Measurements from ENCODE around the gene ENTPD3.
"Not testable (repeated sequence)": the region's sequence is repeated elsewhere in the genome, so short reads cannot be mapped to it uniquely, and the experiment has no call there.

Gene ENTPD3

DNA sequence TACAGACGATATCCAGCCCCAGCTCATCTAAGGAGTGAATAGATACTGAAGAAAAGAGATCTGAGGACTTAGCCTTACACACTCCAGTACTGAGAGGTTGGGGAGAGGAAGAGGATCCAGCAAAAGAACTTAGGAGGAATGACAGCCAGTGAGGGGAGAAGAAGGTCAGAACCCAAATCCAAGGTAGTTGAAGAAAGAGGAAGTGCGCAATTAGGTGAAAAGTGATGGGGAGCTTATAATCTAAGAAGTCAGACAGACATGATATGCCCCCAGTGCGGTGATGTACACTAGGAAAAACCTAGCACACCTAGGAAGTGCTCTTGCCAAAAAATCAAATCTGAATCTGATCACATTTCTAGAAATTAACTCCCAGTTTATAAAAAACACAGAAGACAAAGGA, 20.6 kb downstream of the ENTPD3 start:
- DNase-seq, result no peak

DNA sequence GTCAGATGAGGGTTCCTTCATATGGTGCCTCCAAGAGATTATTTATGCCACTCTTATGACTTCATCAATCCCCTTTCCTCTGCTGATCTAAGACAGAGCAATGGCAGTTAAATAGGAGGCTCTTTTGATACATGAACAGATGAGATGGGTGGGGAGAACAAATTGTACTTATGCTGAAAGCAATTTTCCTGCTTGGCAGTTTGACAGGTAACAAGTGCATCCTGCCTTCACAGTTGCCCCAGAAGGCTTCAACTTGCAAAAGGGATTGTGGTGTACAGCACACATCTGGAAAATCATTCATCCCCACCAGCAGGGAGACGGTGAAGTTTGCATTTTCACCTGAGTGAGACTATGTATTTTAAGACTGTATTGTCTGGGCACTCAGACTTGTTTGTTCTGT, 27.3 kb downstream of the ENTPD3 start:
- no peak for DNase-seq

DNA sequence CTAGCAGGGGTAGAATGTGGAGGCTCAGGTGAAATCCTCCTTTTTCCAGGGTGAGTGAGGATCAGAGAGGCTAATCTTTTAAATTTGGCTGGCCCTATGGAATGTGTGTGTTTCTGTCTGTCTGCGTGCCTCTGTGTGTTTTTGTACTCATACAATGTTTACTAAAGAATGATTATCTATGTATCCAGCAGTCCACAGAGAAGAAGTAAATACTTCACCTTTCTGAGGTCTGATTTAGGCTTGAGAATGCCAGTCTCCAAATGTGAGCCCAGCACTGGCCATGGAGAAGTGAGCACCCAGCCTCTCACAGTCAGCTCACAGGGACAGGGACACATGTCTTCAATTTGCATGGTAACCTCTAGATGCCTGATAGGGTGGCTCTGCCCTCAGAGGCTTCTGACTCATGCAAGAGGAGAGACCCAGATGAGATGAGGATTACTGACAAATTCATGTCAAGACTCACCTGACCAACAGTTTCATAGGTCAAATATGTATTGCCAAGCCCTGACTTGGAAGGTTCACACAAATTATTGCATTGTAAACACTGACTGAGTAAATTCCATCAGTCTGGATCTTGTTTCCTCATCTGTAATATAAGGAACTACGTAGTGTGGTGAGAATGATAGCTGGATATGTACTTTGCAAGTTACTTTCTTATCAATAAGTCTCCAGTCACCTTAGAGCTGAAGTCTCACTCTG, 31.0 kb downstream of the ENTPD3 start:
- DNase-seq, result peak; percentile 8

DNA sequence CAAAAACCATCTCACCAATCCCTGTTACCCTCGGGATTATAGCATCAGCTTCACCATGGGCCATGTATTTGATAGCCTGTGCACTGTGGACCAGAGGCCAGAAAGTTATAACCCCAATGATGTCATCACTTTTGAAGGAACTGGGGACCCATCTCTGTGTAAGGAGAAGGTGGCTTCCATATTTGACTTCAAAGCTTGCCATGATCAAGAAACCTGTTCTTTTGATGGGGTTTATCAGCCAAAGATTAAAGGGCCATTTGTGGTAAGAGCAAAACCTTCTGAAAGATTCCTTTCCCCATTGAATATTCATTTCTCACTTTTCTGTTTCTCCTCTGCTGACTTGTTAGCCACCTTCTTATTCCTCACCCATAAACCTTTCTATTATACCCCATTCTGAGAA, 35.9 kb downstream of the ENTPD3 start:
- DNase-seq, result no peak

DNA sequence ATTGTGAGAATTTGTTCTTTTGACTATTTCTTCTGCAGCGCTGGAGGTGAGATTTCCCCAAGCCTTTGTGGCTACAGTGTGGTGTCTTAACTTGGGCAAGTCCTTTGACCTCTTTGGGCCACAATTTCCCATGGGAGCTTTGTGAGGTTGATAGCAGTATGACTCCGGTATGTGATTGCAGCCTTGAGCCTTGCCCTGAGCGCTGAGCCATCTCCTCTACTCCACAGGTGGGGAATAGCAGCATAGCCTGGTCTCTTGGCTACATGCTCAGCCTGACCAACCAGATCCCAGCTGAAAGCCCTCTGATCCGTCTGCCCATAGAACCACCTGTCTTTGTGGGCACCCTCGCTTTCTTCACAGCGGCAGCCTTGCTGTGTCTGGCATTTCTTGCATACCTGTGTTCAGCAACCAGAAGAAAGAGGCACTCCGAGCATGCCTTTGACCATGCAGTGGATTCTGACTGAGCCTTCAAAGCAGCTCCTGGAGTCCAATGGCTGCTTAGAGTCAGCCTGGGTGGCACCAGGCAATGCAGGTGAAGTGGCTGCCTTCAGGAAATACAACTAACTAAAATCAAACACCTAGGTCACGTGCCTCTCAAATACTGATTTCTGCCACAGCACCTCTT, 40.2 kb downstream of the ENTPD3 start:
- DNase-seq, result no peak

DNA sequence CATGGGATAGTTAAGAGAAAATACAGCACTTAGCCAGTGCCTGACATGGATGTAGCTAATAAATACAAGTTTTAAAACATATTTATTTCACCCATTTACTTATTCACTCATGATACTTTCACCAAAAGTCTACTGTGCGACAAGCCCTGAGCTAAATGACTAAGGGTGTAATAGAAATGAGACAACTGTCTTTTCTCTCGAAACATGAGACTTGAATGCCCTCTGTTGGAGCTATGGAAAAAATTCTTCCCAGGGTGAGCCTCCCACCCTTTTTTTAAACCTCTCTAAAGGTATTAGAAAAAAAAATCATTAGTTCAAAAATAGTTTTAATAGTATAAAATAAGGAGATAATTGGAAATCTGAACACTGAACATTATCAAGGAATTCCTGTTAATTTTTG, 45.8 kb downstream of the ENTPD3 start:
- DNase-seq, result no peak

DNA sequence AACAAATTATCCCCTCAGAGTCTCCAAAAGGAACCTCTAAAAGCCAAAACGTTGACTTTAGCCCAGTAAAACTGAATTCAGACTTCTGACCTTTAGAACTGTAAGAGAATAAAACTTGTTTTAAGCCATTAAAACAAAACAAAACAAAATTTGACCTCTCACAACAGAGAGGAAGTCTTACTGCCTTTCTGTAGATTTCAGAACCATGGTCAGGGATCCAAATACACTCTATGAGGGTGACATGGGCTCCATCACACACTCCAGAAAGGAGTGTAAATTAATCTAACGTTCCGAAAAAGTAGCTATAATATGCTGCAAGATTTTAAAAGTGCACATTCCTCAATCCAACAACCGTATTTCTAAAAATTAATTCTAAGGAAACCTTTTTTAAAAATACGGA, 50.9 kb downstream of the ENTPD3 start:
- no peak for DNase-seq

DNA sequence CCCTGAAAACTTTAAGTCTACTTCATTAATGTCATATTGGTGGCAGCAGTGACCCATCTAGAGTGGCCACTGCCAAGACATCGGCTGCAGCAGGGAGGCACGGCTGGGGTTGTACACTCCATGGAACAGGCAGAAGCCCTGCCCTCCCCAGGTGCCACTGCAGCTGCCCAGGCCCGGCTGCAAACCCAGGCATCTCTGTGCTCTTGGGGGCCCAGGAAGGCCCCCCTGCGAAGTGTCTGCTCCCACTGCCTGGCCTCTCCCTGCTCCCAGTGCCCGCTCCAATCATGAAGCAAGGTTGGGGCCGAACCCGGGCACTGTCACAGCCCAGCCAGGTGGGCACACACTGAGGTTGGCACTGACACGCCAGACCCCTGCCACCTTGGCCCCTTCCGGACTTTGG, 58.1 kb downstream of the ENTPD3 start:
- DNase-seq, result no peak

DNA sequence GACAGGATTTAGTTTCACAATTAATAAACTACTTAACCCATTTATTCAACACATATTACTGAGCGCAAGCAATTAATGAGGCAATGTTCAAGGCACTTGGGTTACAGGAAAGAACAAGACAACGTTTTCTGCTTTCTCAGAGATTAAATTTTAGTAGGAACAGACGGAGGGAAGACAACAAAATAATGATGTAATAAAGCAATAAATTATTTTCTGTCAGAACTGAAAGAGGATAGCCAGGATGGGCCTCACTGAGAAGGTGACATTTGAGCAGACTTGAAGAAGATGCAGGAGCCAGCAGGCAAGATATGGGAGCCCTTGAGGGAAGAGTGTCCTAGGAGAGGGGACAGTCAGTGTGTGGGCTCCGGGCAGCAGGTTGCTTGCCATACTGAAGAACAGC, 58.9 kb downstream of the ENTPD3 start:
- DNase-seq, result no peak

DNA sequence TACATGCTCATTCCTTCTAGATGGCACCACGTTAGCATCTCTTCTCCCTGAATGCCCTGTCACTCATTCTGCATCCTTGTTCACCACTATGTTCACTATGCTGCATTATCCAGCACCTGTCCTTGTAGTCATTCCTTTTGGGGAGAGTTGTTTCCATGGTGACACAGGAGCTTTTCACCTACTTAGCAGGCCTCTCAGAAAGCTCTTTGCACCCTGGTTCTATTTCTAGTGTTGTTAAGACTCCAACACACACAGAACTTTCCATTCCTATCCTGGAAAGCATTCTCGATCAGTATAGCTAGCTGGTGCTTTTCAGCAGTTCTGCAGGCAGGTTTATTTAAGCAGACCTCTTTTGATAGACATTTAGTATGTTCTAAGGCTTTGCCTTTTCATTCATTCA, 63.5 kb downstream of the ENTPD3 start:
- DNase-seq, result no peak

DNA sequence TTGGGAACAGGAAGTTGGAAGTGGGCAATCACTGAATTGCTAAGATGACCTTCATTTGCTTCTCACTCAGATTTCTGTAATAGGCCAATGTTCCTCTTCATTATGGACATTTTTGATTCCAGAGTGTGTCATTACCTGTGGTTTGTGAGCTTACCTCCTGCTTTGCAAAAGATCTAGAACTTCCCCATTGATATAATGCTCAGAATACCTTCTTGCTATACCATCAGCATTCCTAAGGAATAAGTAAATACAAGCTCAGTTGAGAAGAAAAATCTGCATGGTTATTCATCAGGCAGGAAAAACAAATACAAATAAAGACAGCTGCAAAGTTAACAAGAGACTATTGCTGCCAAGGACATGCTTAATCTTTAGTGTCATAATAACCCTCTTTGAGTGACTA, 64.6 kb downstream of the ENTPD3 start:
- no peak for DNase-seq

DNA sequence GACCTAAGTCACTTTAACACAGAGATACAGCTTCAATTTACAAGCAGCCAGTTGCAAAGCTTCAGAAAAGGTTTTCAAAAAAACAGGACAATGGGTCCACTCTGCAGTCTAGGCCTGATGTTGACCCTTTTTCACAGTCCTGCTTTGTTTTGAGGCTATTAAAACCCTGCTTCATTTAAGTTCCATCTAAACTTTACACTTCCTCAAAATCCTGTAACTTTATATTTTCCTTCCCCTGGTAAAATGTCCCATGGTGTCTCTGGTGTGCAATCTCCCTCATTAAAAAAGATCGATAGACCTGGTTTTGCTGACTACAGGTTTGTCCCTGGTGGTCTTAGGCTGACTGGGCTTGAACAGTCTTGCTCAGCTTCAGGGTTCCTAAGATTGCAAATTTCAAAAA, 65.1 kb downstream of the ENTPD3 start:
- no peak for DNase-seq

DNA sequence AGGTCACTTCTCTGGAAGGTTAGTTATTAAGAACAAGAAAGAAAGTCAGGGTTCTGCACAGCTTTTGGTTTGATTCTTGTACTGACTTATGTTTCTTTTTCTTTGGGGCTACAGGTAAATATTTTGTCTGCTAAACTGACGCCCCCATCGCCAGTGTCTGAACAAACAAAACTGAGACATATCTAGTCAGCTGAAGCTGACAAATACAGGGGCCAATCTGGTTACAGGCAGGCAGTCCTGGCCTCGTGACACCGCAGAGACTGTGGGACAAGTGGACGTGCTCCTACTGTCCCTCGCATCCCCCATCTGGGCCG, 65.5 kb downstream of the ENTPD3 start:
- no peak for DNase-seq

DNA sequence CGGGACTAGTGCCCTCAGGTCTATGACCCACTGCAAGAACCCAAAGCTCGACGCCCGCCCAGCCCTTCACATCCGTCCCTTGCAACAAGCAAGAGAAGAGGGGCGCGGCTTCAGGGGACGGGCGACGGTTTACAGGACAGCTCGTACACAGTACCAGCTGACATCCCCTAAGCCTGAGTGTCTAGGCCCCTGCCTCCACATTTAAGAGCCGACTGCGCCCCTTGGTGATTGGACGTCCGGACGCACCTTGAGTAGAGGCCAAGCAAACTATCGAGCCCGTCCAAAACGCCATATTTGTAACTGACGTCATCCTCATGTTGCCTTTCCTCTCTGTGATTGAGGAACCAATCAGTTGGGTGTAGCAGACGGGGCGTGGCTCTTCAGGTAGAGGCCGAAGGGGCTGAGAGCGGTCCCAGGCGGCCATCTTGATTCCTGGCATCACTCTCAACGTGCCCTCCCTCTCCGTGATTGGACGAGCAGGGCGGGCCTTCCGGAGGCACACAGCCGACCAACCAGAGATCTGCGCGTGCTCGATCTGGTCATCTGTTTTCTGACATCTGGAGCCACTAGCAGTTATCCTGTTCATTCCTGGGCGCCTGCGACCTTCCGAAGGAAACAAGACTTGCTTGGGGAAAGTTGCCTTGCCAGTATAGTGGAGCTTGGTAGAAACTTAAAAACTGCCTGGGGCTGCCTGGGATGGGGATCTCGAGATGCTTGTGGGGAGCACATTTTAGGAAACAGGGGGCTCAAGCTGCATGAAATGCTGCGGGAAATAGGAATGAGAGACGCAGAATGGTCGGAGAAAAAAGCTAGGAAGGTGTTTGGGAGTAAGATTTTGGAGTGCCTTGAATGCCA, 66.1 kb downstream of the ENTPD3 start:
- peak; percentile 99 for DNase-seq

DNA sequence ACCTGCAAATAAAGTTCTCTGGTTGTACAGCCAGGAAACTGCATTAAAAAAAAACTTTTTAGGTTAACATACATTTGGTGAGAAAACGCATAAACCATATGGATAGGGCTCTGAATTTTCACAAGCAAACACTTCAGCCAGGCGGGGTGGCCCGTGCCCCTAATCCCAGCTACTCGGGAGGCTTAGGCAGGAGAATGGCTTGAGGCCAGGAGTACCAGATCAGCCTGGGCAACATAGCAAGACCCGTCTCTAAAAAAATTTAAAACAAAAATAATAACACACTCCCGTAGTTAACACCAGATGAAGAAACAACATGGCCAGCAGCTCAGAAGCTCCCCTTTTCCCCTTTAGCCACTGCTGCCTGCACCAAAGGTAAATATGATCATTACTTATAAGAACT, 66.9 kb downstream of the ENTPD3 start:
- DNase-seq, result no peak

DNA sequence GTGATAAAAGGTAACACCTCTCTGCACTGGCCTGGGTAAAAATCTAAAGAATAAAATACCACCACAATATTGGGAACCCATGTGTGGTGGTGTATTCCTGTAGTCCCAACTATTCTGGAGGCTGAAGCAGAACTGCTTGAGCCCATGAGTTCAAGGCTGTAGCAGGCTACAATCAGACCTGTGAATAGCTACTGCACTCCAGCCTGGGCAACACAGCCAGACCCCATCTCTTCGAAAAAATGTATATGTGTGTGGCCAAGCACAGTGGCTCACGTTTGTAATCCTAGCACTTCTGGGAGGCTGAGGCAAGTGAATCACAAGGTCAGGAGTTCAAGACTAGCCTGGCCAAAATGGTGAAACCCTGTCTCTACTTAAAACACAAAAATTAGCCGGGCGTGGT, 68.3 kb downstream of the ENTPD3 start:
- DNase-seq, result no peak

DNA sequence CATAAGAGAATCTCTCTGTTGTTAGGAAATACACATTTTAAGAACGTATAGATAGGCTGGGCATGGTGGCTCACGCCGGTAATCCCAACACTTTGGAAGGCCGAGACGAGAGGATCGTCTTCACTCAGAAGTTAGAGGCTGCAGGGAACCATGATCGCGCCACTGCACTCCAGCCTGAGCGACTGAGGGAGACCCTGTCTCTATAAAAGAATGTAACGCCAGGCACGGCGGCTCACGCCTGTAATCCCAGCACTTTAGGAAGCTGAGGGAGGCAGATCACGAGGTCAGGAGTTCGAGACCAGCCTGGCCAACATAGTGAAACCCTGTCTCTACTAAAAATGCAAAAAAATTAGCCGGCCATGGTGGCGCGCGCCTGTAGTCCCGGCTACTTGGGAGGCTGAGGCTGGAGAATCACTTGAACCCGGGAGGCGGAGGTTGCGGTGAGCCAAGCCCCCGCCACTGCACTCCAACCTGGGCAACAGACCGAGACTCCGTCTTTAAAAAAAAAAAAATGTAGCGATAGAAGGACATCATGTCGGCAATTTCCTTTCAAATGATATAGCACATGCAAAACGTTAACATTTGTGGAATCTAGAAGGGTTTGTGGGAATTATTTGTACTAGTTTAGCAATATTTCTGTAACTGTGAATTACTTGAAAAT, 69.4 kb downstream of the ENTPD3 start:
- DNase-seq, result no peak

DNA sequence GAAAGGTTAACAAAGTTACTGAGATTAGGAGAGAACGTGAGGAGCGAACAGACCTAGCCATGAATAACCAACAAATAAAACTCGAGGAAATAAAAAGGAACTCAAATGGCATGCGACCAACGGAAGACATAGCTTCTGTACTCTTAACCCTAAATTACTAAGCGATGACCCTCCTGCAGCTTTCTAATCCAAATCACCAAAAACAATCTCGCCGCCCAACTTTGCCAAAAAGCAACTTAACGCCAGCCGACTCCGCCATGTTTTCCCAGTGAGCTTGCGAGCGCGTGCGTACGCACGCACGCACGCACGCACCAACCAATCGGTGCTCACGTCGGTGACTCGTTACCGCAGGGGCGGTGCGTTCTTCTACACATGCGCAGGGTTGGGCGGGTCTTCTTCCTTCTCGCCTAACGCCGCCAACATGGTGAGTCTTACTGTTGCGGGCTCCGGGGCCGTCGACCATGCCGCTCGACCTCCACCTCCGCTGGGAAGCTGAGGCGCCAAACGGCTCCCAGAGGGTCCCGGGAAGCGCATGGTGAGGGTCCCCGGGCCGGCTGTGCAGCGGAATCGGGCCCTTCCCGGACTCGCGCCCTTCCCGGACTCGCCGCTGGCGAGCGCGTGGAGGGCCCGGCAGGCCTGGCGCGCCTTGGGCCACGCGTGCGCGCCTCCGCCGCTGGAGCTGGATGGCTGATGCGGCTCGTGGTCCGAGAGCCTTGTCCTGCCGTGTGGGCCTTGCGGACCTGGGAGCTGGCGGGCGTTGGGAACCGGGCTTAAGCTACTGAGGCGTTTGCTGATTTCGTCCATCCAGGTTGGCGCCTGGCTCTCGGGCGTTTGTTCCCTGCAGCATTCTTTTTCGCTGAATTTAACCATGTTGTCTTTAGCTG, 70.2 kb downstream of the ENTPD3 start, which contains the start of gene RPL14:
TSS of gene RPL14 (plus strand) at position 400 of the 884 bp plus-strand sequence. CDS start at position 533, 133 bp downstream.
- peak; percentile 97 for DNase-seq

DNA sequence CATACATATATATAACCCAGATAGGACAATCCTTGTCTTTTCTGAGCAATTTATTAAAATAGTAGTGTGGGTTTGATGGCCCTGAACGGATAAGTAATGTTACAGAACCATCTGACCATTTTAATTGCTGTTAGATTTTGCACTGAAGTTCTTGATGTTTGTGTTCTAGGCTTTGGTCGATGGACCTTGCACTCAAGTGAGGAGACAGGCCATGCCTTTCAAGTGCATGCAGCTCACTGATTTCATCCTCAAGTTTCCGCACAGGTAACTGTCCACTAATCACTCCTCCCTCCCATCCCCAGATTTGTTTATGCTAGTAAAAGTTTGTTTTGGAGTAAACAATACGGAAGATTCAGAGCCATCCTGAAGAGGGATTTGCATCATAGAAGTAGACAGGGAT, 71.5 kb downstream of the ENTPD3 start:
- DNase-seq, result no peak

DNA sequence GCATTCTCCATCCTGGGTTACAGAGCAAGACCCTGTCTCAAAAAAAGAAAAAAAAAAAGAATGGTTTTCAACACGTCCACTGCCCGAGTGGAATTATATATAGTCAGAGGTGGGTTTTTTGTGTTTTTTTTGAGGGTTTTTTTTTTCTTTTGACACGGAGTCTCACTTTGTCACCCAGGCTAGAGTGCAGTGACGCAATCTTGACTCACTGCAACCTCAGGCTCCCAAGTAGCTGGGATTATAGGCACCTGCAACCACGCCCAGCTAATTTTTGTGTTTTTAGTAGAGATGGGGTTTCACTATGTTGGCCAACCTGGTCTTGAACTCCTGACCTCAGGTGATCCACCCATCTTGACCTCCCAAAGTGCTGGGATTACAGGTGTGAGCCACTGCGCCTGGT, 73.5 kb downstream of the ENTPD3 start:
- not testable (repeated sequence) for DNase-seq

DNA sequence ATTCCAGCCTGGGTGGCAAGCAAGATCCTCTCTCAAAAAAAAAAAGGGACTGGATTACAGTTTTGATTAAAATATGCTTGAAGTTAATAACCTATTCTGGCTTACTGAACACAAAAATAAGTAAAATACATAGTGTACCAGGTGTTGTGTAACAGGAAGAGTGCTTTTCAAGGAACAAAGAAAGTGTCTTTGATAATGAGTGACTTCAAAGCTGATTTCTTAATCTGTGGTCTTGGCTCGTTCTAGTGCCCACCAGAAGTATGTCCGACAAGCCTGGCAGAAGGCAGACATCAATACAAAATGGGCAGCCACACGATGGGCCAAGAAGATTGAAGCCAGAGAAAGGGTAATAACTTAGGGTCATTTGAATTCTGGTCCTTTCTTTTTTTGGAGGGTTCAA, 74.2 kb downstream of the ENTPD3 start:
- no peak for DNase-seq

DNA sequence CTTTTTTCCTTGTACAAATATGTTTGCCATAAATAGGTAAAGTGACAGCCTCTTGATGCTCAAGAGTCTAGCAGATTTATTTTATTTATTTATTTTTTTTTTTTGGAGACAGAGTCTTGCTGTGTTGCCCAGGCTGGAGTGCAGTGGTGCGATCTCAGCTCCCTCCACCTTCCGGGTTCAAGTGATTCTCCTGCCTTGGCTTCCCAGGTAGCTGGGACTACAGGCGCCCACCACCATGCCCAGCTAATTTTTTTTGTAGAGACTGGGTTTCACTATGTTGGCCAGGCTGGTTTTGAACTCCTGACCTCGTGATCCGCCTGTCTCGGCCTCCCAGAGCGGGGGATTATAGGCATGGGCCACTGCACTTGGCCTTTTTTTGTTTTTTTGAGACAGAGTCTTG, 75.9 kb downstream of the ENTPD3 start:
- DNase-seq, result not testable (repeated sequence)

DNA sequence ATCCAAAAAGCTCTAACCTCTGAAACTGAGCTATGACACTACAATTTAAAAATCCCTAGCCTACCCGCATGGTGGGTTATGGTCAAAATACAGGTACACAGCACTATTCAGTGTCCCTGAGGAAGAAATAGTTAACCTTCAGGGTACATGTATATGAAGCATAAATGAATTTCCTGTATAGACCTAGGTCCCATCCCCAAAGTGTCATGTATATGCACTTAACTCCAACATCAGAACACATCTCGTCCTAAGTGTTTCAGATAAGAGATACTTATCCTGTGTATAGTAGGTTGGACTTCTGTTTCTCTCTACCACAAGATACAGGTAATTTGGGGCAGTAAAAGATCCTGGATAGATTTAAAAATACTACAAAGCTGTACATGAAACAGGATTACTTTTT, 76.6 kb downstream of the ENTPD3 start:
- no peak for DNase-seq

All from hematopoietic multipotent progenitor cell treated with erythropoietin and hydrocortisone succinate and interleukin-3 and kit ligand, for 8 days (in vitro differentiated cells).